Large intestine (tissue), 3 donors: ENCODE data around the gene GNA14. TPM values are rescaled to one million over a fixed set of nuclear protein-coding genes. Genes with fewer than 3 reads are reported as not detected.
A peak's percentile ranks its signal among the peaks of the same experiment; 100 is the strongest.

Experiments used
- DNase-seq, 2 donors: peaks; one replicate each; pipeline versions ENCODE4 v3.0.0 to v3.0.0-alpha.2; 2013
- H3K27ac ChIP-seq: one replicate; pipeline ENCODE4 v1.5.1; 2013; ENCODE audit warnings: low read length
- H3K27me3 ChIP-seq: 2 replicates; pipeline ENCODE4 v1.6.1; 2013; ENCODE audit warnings: low read length; ENCODE audit not compliant: control insufficient read depth, insufficient read depth
- H3K36me3 ChIP-seq: 2 replicates; pipeline ENCODE4 v1.6.1; 2013; ENCODE audit warnings: low read length; ENCODE audit not compliant: control insufficient read depth, insufficient read depth
- H3K4me1 ChIP-seq: one replicate; pipeline ENCODE4 v1.6.1; 2013; ENCODE audit warnings: low read length; ENCODE audit not compliant: control insufficient read depth, insufficient read depth
- H3K4me3 ChIP-seq: one replicate; pipeline ENCODE4 v1.5.1; 2013; ENCODE audit warnings: low read length
- H3K9me3 ChIP-seq: one replicate; pipeline ENCODE4 v1.6.1; 2013; ENCODE audit warnings: mild to moderate bottlenecking, low read depth, low read length, moderate library complexity; ENCODE audit not compliant: control insufficient read depth
- WGBS: methylation state at CpG from one replicate; pipeline ENCODE4 v1.1.5; 2013; ENCODE audit warnings: low lambda C conversion rate; ENCODE audit not compliant: insufficient coverage; 5-methylcytosine and 5-hydroxymethylcytosine counted together
- polyA plus RNA-seq: library from polyadenylated mRNA; unstranded; fragments of 120-200 nt; gene quantifications from one replicate; pipeline ENCODE4 v1.2.1, GENCODE V29; 2013

The GNA14 gene
- polyA plus RNA-seq, 1 donor, result 2.7 TPM

DNA sequence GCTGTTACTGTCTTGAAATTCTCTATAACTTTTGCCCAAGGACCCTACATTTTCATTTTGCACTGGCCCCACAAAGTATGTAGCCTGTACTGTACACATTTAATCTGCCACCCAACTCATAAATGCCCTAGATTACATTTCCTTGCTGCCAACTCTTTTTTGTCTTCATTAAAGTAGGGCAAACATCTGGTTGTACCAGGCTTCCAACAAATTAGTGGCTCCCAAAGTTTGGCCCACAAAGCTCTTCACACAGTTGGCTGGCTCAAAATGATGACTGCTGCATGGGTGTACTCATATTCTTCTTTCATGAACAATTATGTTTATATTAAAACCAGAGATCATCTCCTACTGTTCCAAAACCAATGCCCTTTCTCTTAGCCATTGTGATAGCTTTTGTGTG, 45.3 kb downstream of the GNA14 start:
- Histone ChIP-seq H3K9me3 (no peaks in the 10 kb centered on the region), H3K36me3 (no peaks in the 10 kb centered on the region), H3K27me3 (no peaks in the 10 kb centered on the region), H3K4me3 (no peak overlapping the region), H3K4me1 (peaks cover 6% of the 10 kb centered on the region), H3K27ac (no peak overlapping the region)
- DNase-seq, result no peak

DNA sequence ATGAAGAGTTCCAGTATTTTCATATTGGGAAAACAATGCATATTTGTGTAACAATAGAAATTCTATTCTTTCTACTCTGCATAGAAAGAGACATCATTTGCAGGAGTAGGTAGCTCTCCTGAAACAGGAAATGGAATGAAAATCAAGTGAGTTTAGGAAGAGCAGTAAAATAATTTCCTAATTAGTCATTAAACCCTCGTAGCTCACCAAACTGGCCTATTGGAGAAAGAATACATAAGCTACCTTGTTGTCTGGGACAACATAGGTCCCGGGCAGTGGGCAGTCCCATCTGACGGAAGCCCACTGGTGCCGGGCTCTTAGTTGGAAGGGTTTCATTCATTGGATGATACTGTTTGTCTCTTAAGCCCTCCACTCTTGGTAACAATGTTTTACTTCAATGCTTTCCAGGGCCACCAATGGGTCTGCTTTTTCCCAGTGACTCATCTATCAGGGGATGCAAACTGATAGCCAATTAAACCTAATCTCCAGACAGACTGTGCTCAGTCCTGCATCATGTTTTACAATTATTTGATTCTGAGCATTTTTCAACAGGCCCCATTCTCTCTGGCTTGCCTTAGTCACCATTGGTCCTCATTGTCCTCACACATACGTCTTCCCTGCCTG, 46.5 kb downstream of the GNA14 start:
- no peak overlapping the region for H3K27ac ChIP-seq
- no peaks in the 10 kb centered on the region for H3K9me3 ChIP-seq
- peaks cover 5% of the 10 kb centered on the region for H3K4me1 ChIP-seq
- no peak for DNase-seq
- 70% methylated on average over 2 of the region's 5 CpGs for WGBS
- H3K36me3 ChIP-seq, result no peaks in the 10 kb centered on the region
- no peak overlapping the region for H3K4me3 ChIP-seq
- H3K27me3 ChIP-seq, result no peaks in the 10 kb centered on the region

DNA sequence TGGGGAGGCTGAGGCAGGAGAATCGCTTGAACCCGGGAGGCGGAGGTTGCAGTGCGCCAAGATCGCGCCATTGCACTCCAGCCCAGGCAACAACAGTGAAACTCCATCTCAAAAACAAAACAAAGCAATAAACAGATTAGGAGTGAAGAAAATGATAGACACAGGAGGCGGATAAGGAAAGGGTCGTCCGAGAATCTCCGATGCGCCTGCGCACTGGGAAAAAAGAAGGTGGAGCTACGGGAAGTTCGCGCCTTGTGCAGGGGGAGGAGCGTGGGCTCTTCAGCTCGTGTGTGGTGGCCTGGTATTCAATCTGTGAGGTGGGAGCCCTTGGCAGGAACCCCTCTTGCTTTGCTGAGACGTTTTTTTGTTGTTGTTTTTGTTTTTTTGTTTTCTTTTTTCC, 47.3 kb downstream of the GNA14 start:
- WGBS, result 98% methylated on average over 9 of the region's 18 CpGs
- no peak overlapping the region for H3K4me3 ChIP-seq
- no peak overlapping the region for H3K27ac ChIP-seq
- DNase-seq, result no peak
- no peaks in the 10 kb centered on the region for H3K27me3 ChIP-seq
- no peaks in the 10 kb centered on the region for H3K36me3 ChIP-seq
- no peaks in the 10 kb centered on the region for H3K9me3 ChIP-seq
- H3K4me1 ChIP-seq, result no peaks in the 10 kb centered on the region

DNA sequence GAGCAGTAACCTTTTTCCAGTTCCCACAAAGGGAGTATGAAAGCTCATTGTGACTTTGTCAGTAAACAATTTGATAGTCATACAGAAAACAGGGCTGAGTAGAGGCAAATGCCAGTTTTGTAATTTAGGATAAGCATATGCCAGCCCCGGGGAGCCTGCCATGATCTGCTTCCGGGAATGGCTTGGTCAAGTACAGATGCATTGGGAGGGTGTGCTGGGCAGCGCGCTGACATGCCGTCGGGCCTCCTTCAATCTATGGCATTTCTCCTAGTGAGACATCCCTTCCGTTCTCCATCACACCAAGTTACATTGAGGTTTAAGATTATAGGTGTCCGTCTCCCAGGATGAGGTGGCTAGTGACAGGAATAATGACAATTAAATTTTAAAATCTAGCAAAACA, 48.6 kb downstream of the GNA14 start:
- H3K9me3 ChIP-seq, result no peaks in the 10 kb centered on the region
- H3K36me3 ChIP-seq, result no peaks in the 10 kb centered on the region
- no CpG with 5 or more reads among the region's 8 CpGs for WGBS
- no peak overlapping the region for H3K27ac ChIP-seq
- no peak for DNase-seq
- no peaks in the 10 kb centered on the region for H3K27me3 ChIP-seq
- H3K4me1 ChIP-seq, result no peaks in the 10 kb centered on the region
- no peak overlapping the region for H3K4me3 ChIP-seq

- DNase-seq, result peak in 1 of 2 donors; percentile 13
- H3K27ac ChIP-seq, result no peak overlapping the region
- WGBS, result no CpG with 5 or more reads among the region's 3 CpGs
Observed at GRCh38 chr9:77598991-77599390, 49.1 kb downstream of the GNA14 start.

GRCh38 chr9:77598524-77598923, 49.6 kb downstream of the GNA14 start:
- H3K4me1 ChIP-seq, result no peaks in the 10 kb centered on the region
- DNase-seq, result peak; percentile 37 to 42
- no peaks in the 10 kb centered on the region for H3K36me3 ChIP-seq
- H3K27ac ChIP-seq, result no peak overlapping the region
- H3K27me3 ChIP-seq, result no peaks in the 10 kb centered on the region
- H3K4me3 ChIP-seq, result no peak overlapping the region
- H3K9me3 ChIP-seq, result no peaks in the 10 kb centered on the region
- 86% methylated on average over 2 of the region's 3 CpGs for WGBS

More at GRCh38 chr9:77598991-77599390, 49.1 kb downstream of the GNA14 start:
- H3K4me3 ChIP-seq, result no peak overlapping the region
- no peaks in the 10 kb centered on the region for H3K4me1 ChIP-seq
- no peaks in the 10 kb centered on the region for H3K27me3 ChIP-seq
- H3K9me3 ChIP-seq, result no peaks in the 10 kb centered on the region
- H3K36me3 ChIP-seq, result no peaks in the 10 kb centered on the region

DNA sequence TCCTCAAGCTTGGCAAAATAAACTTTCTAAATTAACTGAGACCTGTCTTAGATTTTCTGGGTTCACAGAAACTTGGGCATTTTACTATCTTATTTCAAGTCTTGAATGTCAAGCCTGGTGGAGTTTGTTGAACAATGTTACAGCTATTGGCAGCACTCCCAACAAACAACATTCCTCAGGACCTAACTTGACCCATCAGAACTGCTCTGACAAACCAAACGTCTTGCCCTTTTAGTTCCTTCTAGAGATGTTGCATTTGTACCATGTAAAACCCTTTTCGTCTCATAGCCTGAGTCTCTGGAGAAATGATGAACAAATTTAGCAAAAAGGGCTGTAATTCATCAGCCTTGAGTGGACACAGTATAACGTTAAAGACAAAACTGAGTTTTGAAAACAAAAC, 51.1 kb downstream of the GNA14 start:
- Histone ChIP-seq H3K36me3 (no peaks in the 10 kb centered on the region), H3K4me1 (no peaks in the 10 kb centered on the region), H3K27me3 (no peaks in the 10 kb centered on the region), H3K4me3 (no peak overlapping the region), H3K27ac (no peak overlapping the region), H3K9me3 (no peaks in the 10 kb centered on the region)
- WGBS, result 86% methylated on average over 1 of the region's 3 CpGs
- DNase-seq, result no peak

DNA sequence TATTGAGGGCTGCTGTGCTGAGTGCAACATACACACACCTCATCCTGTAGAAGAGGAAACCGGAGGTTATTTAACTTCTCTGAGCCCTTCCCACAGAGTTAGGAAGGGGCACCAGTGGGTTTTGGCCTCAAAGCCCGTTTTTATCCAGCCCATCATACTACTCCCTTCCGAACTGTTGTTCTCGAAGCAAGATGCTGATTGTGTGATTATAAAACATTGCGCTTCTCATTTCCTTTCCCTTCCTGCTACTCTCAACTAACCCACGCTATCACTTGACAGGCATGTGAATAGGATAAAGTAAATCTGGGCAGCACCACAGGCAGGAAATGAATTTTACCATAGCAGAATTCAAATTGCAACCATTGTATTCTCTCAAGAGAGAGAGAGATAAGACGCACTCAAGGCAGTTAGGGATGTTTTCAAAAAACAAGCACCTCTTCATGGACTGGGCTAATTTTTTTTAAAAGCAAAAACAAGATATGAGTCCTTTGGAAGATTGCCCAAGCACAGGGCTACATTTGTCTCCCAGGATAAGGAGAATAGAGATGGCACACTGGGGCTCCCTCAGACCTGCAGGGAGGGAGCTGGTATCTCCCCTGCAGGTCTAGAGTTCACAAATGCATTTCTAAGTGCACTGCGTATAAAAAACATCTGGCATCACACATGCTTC, 52.6 kb downstream of the GNA14 start:
- H3K4me3 ChIP-seq, result no peak overlapping the region
- no peaks in the 10 kb centered on the region for H3K36me3 ChIP-seq
- H3K27me3 ChIP-seq, result no peaks in the 10 kb centered on the region
- no peaks in the 10 kb centered on the region for H3K4me1 ChIP-seq
- DNase-seq, result no peak
- H3K27ac ChIP-seq, result no peak overlapping the region
- 75% methylated on average over 4 of the region's 8 CpGs for WGBS
- no peaks in the 10 kb centered on the region for H3K9me3 ChIP-seq

DNA sequence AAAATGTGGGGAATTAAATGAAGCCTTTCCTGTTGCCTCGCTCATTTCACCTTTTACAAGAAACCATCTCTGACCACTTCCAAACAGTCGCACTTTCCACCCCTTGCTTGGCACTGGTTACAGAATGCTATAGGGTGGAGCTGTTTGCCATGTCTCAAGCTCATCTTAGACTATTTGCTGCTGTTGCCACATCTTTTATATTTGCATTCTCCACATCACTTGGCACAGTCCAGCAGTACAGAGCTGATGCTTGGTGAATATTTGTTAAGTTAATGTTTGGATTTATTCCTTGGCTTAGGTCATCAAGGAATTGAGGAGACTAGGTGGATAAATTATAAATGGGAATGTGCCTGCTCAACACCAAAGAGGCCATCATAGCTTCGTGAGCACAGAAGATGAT, 53.2 kb downstream of the GNA14 start:
- H3K27me3 ChIP-seq, result no peaks in the 10 kb centered on the region
- H3K9me3 ChIP-seq, result no peaks in the 10 kb centered on the region
- no peaks in the 10 kb centered on the region for H3K36me3 ChIP-seq
- DNase-seq, result no peak
- H3K4me3 ChIP-seq, result no peak overlapping the region
- H3K4me1 ChIP-seq, result no peaks in the 10 kb centered on the region
- WGBS, result 83% methylated on average over 1 of the region's 3 CpGs
- no peak overlapping the region for H3K27ac ChIP-seq

DNA sequence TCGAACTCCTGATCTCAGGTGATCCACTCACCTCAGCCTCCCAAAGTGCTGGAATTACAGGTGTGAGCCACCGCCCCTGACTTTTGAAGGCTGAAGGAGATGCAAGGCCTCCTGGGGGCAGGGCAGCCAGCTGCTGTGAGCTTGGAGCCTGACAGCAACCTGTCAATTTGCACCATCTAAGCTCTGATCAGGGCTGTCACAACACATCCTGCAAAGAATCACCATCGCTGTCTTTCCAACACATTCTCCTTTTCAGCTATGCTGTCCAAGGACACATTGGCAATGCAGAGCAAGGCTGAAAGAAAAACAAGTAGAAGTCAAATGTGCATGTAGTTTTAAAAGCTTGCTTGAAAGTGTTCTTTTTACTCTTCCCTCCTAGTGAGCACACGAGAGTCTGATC, 54.6 kb downstream of the GNA14 start:
- DNase-seq, result no peak
- Histone ChIP-seq H3K9me3 (no peaks in the 10 kb centered on the region), H3K27me3 (no peaks in the 10 kb centered on the region), H3K36me3 (no peaks in the 10 kb centered on the region), H3K4me1 (peaks cover 10% of the 10 kb centered on the region), H3K27ac (no peak overlapping the region), H3K4me3 (no peak overlapping the region)
- no CpG with 5 or more reads among the region's 4 CpGs for WGBS

DNA sequence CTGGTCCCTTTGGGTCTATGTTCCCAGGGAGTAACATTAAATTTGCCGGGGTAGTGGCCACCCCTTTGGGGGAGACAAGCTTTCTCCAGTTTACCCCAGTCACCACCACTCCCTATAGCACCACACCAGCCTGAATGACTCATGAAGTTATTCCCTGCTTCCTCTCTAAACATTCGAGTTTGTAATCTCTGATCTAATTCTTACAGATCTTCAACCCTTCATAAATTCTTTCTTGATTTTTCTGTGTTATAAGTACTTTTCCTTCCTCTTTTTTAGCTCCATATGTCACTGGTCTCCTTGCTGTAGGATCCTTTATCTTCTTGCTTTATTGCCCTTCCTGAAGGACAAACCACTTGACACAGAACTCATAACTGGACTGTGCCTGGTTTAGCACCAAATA, 55.6 kb downstream of the GNA14 start:
- Histone ChIP-seq H3K9me3 (no peaks in the 10 kb centered on the region), H3K27me3 (no peaks in the 10 kb centered on the region), H3K27ac (no peak overlapping the region), H3K4me1 (peaks cover 15% of the 10 kb centered on the region), H3K36me3 (no peaks in the 10 kb centered on the region), H3K4me3 (no peak overlapping the region)
- 38% methylated on average over 1 of the region's 2 CpGs for WGBS
- no peak for DNase-seq
